Measurements from ENCODE around the gene HELZ.

HELZ gene

GRCh38 chr17:67130768-67131167 is 114.2 kb downstream of the HELZ start:
- H3K36me3 ChIP-seq (ENCODE audit: control insufficient read depth in 1 of 2, insufficient read depth in 2 of 2, low read depth in 1 of 2, low read length in 2 of 2): peaks cover 7 to 62% of the 10 kb centered on the region in 2 experiments
- H3K27me3 ChIP-seq (ENCODE audit: control insufficient read depth in 1 of 2, insufficient read depth in 1 of 2, low read length in 2 of 2): no peaks in the 10 kb centered on the region
- H3K9ac ChIP-seq (ENCODE audit: low read length): no peak overlapping the region
- H2AFZ ChIP-seq (ENCODE audit: low read depth, low read length): no peak overlapping the region
- peaks cover 13% of the 10 kb centered on the region for H3K79me1 ChIP-seq (replicated peaks; ENCODE audit: low read length, poor library complexity, severe bottlenecking)
- H3K27ac ChIP-seq (ENCODE audit: low read length, poor library complexity, severe bottlenecking): no peak overlapping the region
- H3K14ac ChIP-seq (ENCODE audit: low read length in 2 of 2): no peak overlapping the region
- no peak overlapping the region for H4K91ac ChIP-seq (ENCODE audit: low read length)
- no peak overlapping the region for H3K4me3 ChIP-seq (ENCODE audit: insufficient read depth in 1 of 2, low read depth in 1 of 2, low read length in 2 of 2)
- H3K18ac ChIP-seq (ENCODE audit: low read depth in 1 of 2, low read length in 2 of 2): no peak overlapping the region
- no peak overlapping the region for H2BK15ac ChIP-seq (ENCODE audit: low read depth, poor library complexity, severe bottlenecking)
- no peak overlapping the region for H2AK5ac ChIP-seq (ENCODE audit: low read length, severe bottlenecking)
- DNase-seq: no peak
- H3K4me1 ChIP-seq (ENCODE audit: control insufficient read depth, insufficient read depth, low read depth, low read length): peaks cover 4% of the 10 kb centered on the region
- H4K8ac ChIP-seq (ENCODE audit: low read length): no peak overlapping the region
- H2BK120ac ChIP-seq (ENCODE audit: low read depth, low read length): no peak overlapping the region
- no peak overlapping the region for H2BK5ac ChIP-seq (ENCODE audit: low read depth, low read length, poor library complexity, severe bottlenecking)
- H3K23ac ChIP-seq (ENCODE audit: low read length in 2 of 2): no peak overlapping the region
- WGBS: 88% methylated on average over 4 of the region's 4 CpGs
- no peaks in the 10 kb centered on the region for H3K9me3 ChIP-seq (ENCODE audit: control insufficient read depth, low read length)
- no peak overlapping the region for H3K4ac ChIP-seq (ENCODE audit: low read depth in 1 of 2, low read length in 2 of 2)
- no peak overlapping the region for H2BK12ac ChIP-seq (ENCODE audit: low read length in 2 of 2)
- H3K4me2 ChIP-seq (ENCODE audit: low read length, poor library complexity, severe bottlenecking): no peak overlapping the region

GRCh38 chr17:67129283-67129682 is 115.7 kb downstream of the HELZ start:
- H3K36me3 ChIP-seq (ENCODE audit: control insufficient read depth in 1 of 2, insufficient read depth in 2 of 2, low read depth in 1 of 2, low read length in 2 of 2): peaks cover 7 to 61% of the 10 kb centered on the region in 2 experiments
- peaks cover 16% of the 10 kb centered on the region for H3K79me1 ChIP-seq (replicated peaks; ENCODE audit: low read length, poor library complexity, severe bottlenecking)
- no peak overlapping the region for H2BK15ac ChIP-seq (ENCODE audit: low read depth, poor library complexity, severe bottlenecking)
- no peak overlapping the region for H3K4me3 ChIP-seq (ENCODE audit: insufficient read depth in 1 of 2, low read depth in 1 of 2, low read length in 2 of 2)
- no peaks in the 10 kb centered on the region for H3K27me3 ChIP-seq (ENCODE audit: control insufficient read depth in 1 of 2, insufficient read depth in 1 of 2, low read length in 2 of 2)
- H2BK120ac ChIP-seq (ENCODE audit: low read depth, low read length): no peak overlapping the region
- no peak overlapping the region for H2AK5ac ChIP-seq (ENCODE audit: low read length, severe bottlenecking)
- H3K9ac ChIP-seq (ENCODE audit: low read length): no peak overlapping the region
- no peak for DNase-seq
- H3K23ac ChIP-seq (ENCODE audit: low read length in 2 of 2): no peak overlapping the region
- no peaks in the 10 kb centered on the region for H3K9me3 ChIP-seq (ENCODE audit: control insufficient read depth, low read length)
- H3K4me1 ChIP-seq (ENCODE audit: control insufficient read depth, insufficient read depth, low read depth, low read length): peaks cover 4% of the 10 kb centered on the region
- H3K27ac ChIP-seq (ENCODE audit: low read length, poor library complexity, severe bottlenecking): no peak overlapping the region
- no peak overlapping the region for H2BK5ac ChIP-seq (ENCODE audit: low read depth, low read length, poor library complexity, severe bottlenecking)
- no peak overlapping the region for H3K4me2 ChIP-seq (ENCODE audit: low read length, poor library complexity, severe bottlenecking)
- WGBS: no CpG with 5 or more reads among the region's 3 CpGs
- no peak overlapping the region for H3K18ac ChIP-seq (ENCODE audit: low read depth in 1 of 2, low read length in 2 of 2)
- H2AFZ ChIP-seq (ENCODE audit: low read depth, low read length): no peak overlapping the region
- no peak overlapping the region for H3K4ac ChIP-seq (ENCODE audit: low read depth in 1 of 2, low read length in 2 of 2)
- H3K14ac ChIP-seq (ENCODE audit: low read length in 2 of 2): no peak overlapping the region
- no peak overlapping the region for H4K91ac ChIP-seq (ENCODE audit: low read length)
- no peak overlapping the region for H4K8ac ChIP-seq (ENCODE audit: low read length)
- H2BK12ac ChIP-seq (ENCODE audit: low read length in 2 of 2): no peak overlapping the region

GRCh38 chr17:67128700-67129099 is 116.3 kb downstream of the HELZ start:
- Histone ChIP-seq H2BK15ac (ENCODE audit: low read depth, poor library complexity, severe bottlenecking) (no peak overlapping the region), H3K9me3 (ENCODE audit: control insufficient read depth, low read length) (no peaks in the 10 kb centered on the region), H2AFZ (ENCODE audit: low read depth, low read length) (no peak overlapping the region), H2BK5ac (ENCODE audit: low read depth, low read length, poor library complexity, severe bottlenecking) (no peak overlapping the region), H3K23ac (ENCODE audit: low read length in 2 of 2) (no peak overlapping the region), H4K91ac (ENCODE audit: low read length) (no peak overlapping the region), H3K36me3 (ENCODE audit: control insufficient read depth in 1 of 2, insufficient read depth in 2 of 2, low read depth in 1 of 2, low read length in 2 of 2) (peaks cover 7 to 59% of the 10 kb centered on the region in 2 experiments), H2AK5ac (ENCODE audit: low read length, severe bottlenecking) (no peak overlapping the region), H3K9ac (ENCODE audit: low read length) (no peak overlapping the region), H2BK120ac (ENCODE audit: low read depth, low read length) (no peak overlapping the region), H3K4me3 (ENCODE audit: insufficient read depth in 1 of 2, low read depth in 1 of 2, low read length in 2 of 2) (no peak overlapping the region), H3K79me1 (replicated peaks; ENCODE audit: low read length, poor library complexity, severe bottlenecking) (peaks cover 16% of the 10 kb centered on the region), H3K27me3 (ENCODE audit: control insufficient read depth in 1 of 2, insufficient read depth in 1 of 2, low read length in 2 of 2) (no peaks in the 10 kb centered on the region), H3K4me1 (ENCODE audit: control insufficient read depth, insufficient read depth, low read depth, low read length) (peaks cover 4% of the 10 kb centered on the region), H4K8ac (ENCODE audit: low read length) (no peak overlapping the region), H3K4me2 (ENCODE audit: low read length, poor library complexity, severe bottlenecking) (no peak overlapping the region), H3K4ac (ENCODE audit: low read depth in 1 of 2, low read length in 2 of 2) (no peak overlapping the region), H2BK12ac (ENCODE audit: low read length in 2 of 2) (no peak overlapping the region), H3K14ac (ENCODE audit: low read length in 2 of 2) (no peak overlapping the region), H3K27ac (ENCODE audit: low read length, poor library complexity, severe bottlenecking) (no peak overlapping the region), H3K18ac (ENCODE audit: low read depth in 1 of 2, low read length in 2 of 2) (no peak overlapping the region)
- no peak for DNase-seq
- WGBS: no CpG with 5 or more reads among the region's 3 CpGs

DNA sequence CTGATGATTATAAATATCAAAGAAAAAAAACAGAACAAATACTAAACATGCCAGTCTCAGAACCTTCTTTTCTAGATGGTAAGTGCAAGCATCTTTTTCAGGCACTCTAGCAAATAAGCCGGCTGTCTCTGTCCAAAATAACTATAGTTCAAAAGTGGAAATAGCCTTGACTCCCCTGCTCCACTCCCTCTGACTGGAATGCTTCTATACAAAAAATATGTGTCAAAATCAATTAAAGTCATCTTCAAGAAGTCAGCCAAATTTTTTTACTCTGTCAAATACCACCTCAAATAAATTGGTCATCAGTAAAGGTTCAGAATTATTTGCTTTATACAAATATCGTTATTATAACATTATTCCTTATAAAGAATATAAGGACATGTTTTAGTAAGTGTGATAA is 117.1 kb downstream of the HELZ start:
- no peak overlapping the region for H3K18ac ChIP-seq (ENCODE audit: low read depth in 1 of 2, low read length in 2 of 2)
- WGBS: 100% methylated on average over 1 of the region's 2 CpGs

More for the DNA sequence above, 117.1 kb downstream of the HELZ start:
- DNase-seq: no peak
- Histone ChIP-seq H3K4me3 (ENCODE audit: insufficient read depth in 1 of 2, low read depth in 1 of 2, low read length in 2 of 2) (no peak overlapping the region), H3K4me1 (ENCODE audit: control insufficient read depth, insufficient read depth, low read depth, low read length) (peaks cover 2% of the 10 kb centered on the region), H3K9ac (ENCODE audit: low read length) (no peak overlapping the region), H2AFZ (ENCODE audit: low read depth, low read length) (no peak overlapping the region), H2AK5ac (ENCODE audit: low read length, severe bottlenecking) (no peak overlapping the region), H3K79me1 (replicated peaks; ENCODE audit: low read length, poor library complexity, severe bottlenecking) (peaks cover 16% of the 10 kb centered on the region), H3K27me3 (ENCODE audit: control insufficient read depth in 1 of 2, insufficient read depth in 1 of 2, low read length in 2 of 2) (no peaks in the 10 kb centered on the region), H3K9me3 (ENCODE audit: control insufficient read depth, low read length) (no peaks in the 10 kb centered on the region), H2BK15ac (ENCODE audit: low read depth, poor library complexity, severe bottlenecking) (no peak overlapping the region), H3K23ac (ENCODE audit: low read length in 2 of 2) (no peak overlapping the region), H3K4me2 (ENCODE audit: low read length, poor library complexity, severe bottlenecking) (no peak overlapping the region), H3K36me3 (ENCODE audit: control insufficient read depth in 1 of 2, insufficient read depth in 2 of 2, low read depth in 1 of 2, low read length in 2 of 2) (peaks cover 7 to 60% of the 10 kb centered on the region in 2 experiments), H4K91ac (ENCODE audit: low read length) (no peak overlapping the region), H3K14ac (ENCODE audit: low read length in 2 of 2) (no peak overlapping the region), H2BK5ac (ENCODE audit: low read depth, low read length, poor library complexity, severe bottlenecking) (no peak overlapping the region), H2BK12ac (ENCODE audit: low read length in 2 of 2) (no peak overlapping the region), H3K4ac (ENCODE audit: low read depth in 1 of 2, low read length in 2 of 2) (no peak overlapping the region), H4K8ac (ENCODE audit: low read length) (no peak overlapping the region), H3K27ac (ENCODE audit: low read length, poor library complexity, severe bottlenecking) (no peak overlapping the region), H2BK120ac (ENCODE audit: low read depth, low read length) (no peak overlapping the region)

All from mesenchymal stem cell (in vitro differentiated cells and primary cell).